SK-N-SH (cell line): ENCODE measurements around the gene GGA2. TPM values are rescaled to one million over a fixed set of nuclear protein-coding genes. Genes with fewer than 3 reads are reported as not detected.

Source experiments
- CTCF ChIA-PET: fragments of 300-600, 350-600 bp; formaldehyde crosslinking; extraction: SDS; loops from one replicate; lab custom pipeline; 2021; lab: Yijun Ruan, JAX
- POLR2A ChIA-PET: fragments of 350-600 bp; sonication (Branson Sonifier 250); formaldehyde crosslinking; extraction: SDS; loops from one replicate; lab custom pipeline; 2020; ENCODE audit warnings: antibody characterized with exemption, inconsistent platforms; lab: Yijun Ruan, JAX
- DNase-seq: peaks from one replicate; pipeline ENCODE4 v3.0.0; 2012
- H2AFZ ChIP-seq: fragments of 200-600 bp; sonication (generic); 2 replicates; pipeline ENCODE4 v1.8.1; 2016; ENCODE audit warnings: antibody characterized with exemption, mild to moderate bottlenecking, low read depth
- H3F3A ChIP-seq: fragments of 200-600 bp; sonication (generic); replicated peaks from 2 replicates; pipeline ENCODE3; 2016; ENCODE audit warnings: antibody characterized with exemption, mild to moderate bottlenecking; ENCODE audit not compliant: insufficient read depth
- H3K27ac ChIP-seq, 2 experiments: fragments of 200-500 bp in 1 of 2; fragments of 200-600 bp in 1 of 2; sonication (Bioruptor generic) in 1 of 2; sonication (generic), shearing (Covaris generic) in 1 of 2; 2 replicates each; pipeline versions ENCODE4 v1.5.1 to v1.6.1; 2014 to 2016; ENCODE audit warnings: low read depth in 2 of 2, inconsistent platforms in 1 of 2, low read length in 1 of 2, mild to moderate bottlenecking in 1 of 2, mixed read lengths in 1 of 2
- H3K27me3 ChIP-seq: fragments of 200-600 bp; sonication (generic), shearing (Covaris generic); 2 replicates; pipeline ENCODE4 v1.6.1; 2016; ENCODE audit warnings: mixed run types; ENCODE audit not compliant: insufficient read depth
- H3K36me3 ChIP-seq, 2 experiments: fragments of 200-500 bp in 1 of 2; fragments of 200-600 bp in 1 of 2; sonication (Bioruptor generic) in 1 of 2; sonication (generic) in 1 of 2; replicated peaks in 1 of 2; 2 replicates each; pipeline versions ENCODE3 to v1.5.1; 2014 to 2016; ENCODE audit warnings: low read length in 1 of 2, mild to moderate bottlenecking in 1 of 2; ENCODE audit not compliant: insufficient read depth in 2 of 2, control insufficient read depth in 1 of 2
- H3K4me1 ChIP-seq, 2 experiments: fragments of 200-500 bp in 1 of 2; fragments of 200-600 bp in 1 of 2; sonication (Bioruptor generic) in 1 of 2; sonication (generic), shearing (Covaris generic) in 1 of 2; 2 replicates each; pipeline versions ENCODE4 v1.5.1 to v1.6.1; 2014 to 2016; ENCODE audit warnings: low read depth in 1 of 2, low read length in 1 of 2, mixed run types in 1 of 2; ENCODE audit not compliant: insufficient read depth in 2 of 2, control insufficient read depth in 1 of 2
- H3K4me2 ChIP-seq: fragments of 200-600 bp; sonication (generic), shearing (Covaris generic); 2 replicates; pipeline ENCODE4 v1.6.1; 2017; ENCODE audit warnings: mixed run types
- H3K4me3 ChIP-seq, 2 experiments: fragments of 200-500 bp in 1 of 2; fragments of 200-600 bp in 1 of 2; sonication (Bioruptor generic) in 1 of 2; sonication (generic), shearing (Covaris generic) in 1 of 2; 2 replicates each; pipeline versions ENCODE4 v1.5.1 to v1.8.1; 2014 to 2016; ENCODE audit warnings: low read depth in 2 of 2, inconsistent platforms in 1 of 2, low read length in 1 of 2, mild to moderate bottlenecking in 1 of 2, mixed read lengths in 1 of 2, moderate library complexity in 1 of 2
- H3K79me2 ChIP-seq: fragments of 200-600 bp; sonication (generic); 2 replicates; pipeline ENCODE4 v1.8.1; 2017; ENCODE audit warnings: mild to moderate bottlenecking; ENCODE audit not compliant: insufficient read depth
- H3K9ac ChIP-seq: fragments of 200-600 bp; sonication (generic); 2 replicates; pipeline ENCODE4 v1.6.1; 2017; ENCODE audit warnings: mixed run types
- H3K9me2 ChIP-seq: fragments of 200-600 bp; sonication (generic); 2 replicates; pipeline ENCODE4 v1.6.1; 2017; ENCODE audit warnings: mixed run types
- H3K9me3 ChIP-seq: fragments of 200-600 bp; sonication (generic); 2 replicates; pipeline ENCODE4 v1.6.1; 2017; ENCODE audit warnings: mixed run types, mild to moderate bottlenecking, moderate library complexity
- H4K20me1 ChIP-seq: fragments of 200-600 bp; sonication (generic); 2 replicates; pipeline ENCODE4 v1.6.1; 2017; ENCODE audit warnings: mild to moderate bottlenecking, mixed run types; ENCODE audit not compliant: insufficient read depth
- CHD2 ChIP-seq: fragments of 150-350 bp; IDR thresholded peaks from 2 replicates; pipeline ENCODE4 v1.6.1; 2018; ENCODE audit warnings: low read length; ENCODE audit not compliant: partially characterized antibody
- ELF1 ChIP-seq: IDR thresholded peaks from 2 replicates; pipeline ENCODE4 v1.4.0; 2012
- EP300 ChIP-seq, 2 experiments: IDR thresholded peaks; 2 replicates each; pipeline versions ENCODE4 v1.4.0 to v1.6.1; 2012; ENCODE audit warnings: borderline replicate concordance in 1 of 2, low read depth in 1 of 2, low read length in 1 of 2
- JUND ChIP-seq: IDR thresholded peaks from 2 replicates; pipeline ENCODE4 v1.4.0; 2012
- MAX ChIP-seq: IDR thresholded peaks from 2 replicates; pipeline ENCODE4 v1.4.0; 2012; ENCODE audit warnings: low read depth
- NFIC ChIP-seq: IDR thresholded peaks from 2 replicates; pipeline ENCODE4 v1.4.0; 2012; ENCODE audit warnings: borderline replicate concordance
- NRF1 ChIP-seq: IDR thresholded peaks from 2 replicates; pipeline ENCODE4 v1.6.1; 2012; ENCODE audit warnings: low read depth, mild to moderate bottlenecking, low read length
- PBX3 ChIP-seq: IDR thresholded peaks from 2 replicates; pipeline ENCODE4; 2012
- RAD21 ChIP-seq: IDR thresholded peaks from 2 replicates; pipeline ENCODE4 v1.6.1; 2012; ENCODE audit warnings: mild to moderate bottlenecking, low read length
- RCOR1 ChIP-seq: fragments of 150-350 bp; IDR thresholded peaks from 2 replicates; pipeline ENCODE4 v1.6.1; 2017; ENCODE audit warnings: antibody characterized with exemption, low read length
- RXRA ChIP-seq: IDR thresholded peaks from 2 replicates; pipeline ENCODE4 v1.4.0; 2012; ENCODE audit warnings: low read depth, mild to moderate bottlenecking, borderline replicate concordance
- SIN3A ChIP-seq: IDR thresholded peaks from 2 replicates; pipeline ENCODE4 v1.6.1; 2012; ENCODE audit warnings: low read depth, mild to moderate bottlenecking, low read length, moderate library complexity, borderline replicate concordance
- USF1 ChIP-seq: IDR thresholded peaks from 2 replicates; pipeline ENCODE4 v1.4.0; 2012; ENCODE audit warnings: low read depth, borderline replicate concordance
- WGBS: methylation state at CpG from one replicate; pipeline ENCODE4 v1.1.6; 2017; ENCODE audit warnings: low lambda C conversion rate; 5-methylcytosine and 5-hydroxymethylcytosine counted together
- polyA plus RNA-seq, 3 experiments: library from polyadenylated mRNA; depleted of rRNA; stranded (reverse); fragments of >200 nt; gene quantifications; 2 replicates each; pipeline ENCODE4 v1.2.3, GENCODE V29; 2012

GGA2 gene
- polyA plus RNA-seq, 1 of the 3 experiments (the other 2 are of a cell fraction) = 23.4 TPM

GRCh38 chr16:23500212-23500861 lies 10.0 kb downstream of the GGA2 start:
- peaks cover 77% of the 10 kb centered on the region for H4K20me1 ChIP-seq
- no peak overlapping the region for H3K27ac ChIP-seq
- POLR2A ChIA-PET = no interaction called here
- H3K9ac ChIP-seq = no peak overlapping the region
- no peak for DNase-seq
- no peaks in the 10 kb centered on the region for H3K9me3 ChIP-seq
- H3K4me3 ChIP-seq = no peak overlapping the region
- H3F3A ChIP-seq = peaks cover 16% of the 10 kb centered on the region
- H3K36me3 ChIP-seq = peaks cover 1 to 9% of the 10 kb centered on the region in 2 experiments
- H3K79me2 ChIP-seq = peaks cover 92% of the 10 kb centered on the region
- no peak overlapping the region for H3K4me2 ChIP-seq
- TF ChIP-seq CHD2 (no peak), JUND (no peak), NRF1 (no peak)
- H3K27me3 ChIP-seq = no peaks in the 10 kb centered on the region
- 95% methylated on average over 9 of the region's 20 CpGs for WGBS
- CTCF ChIA-PET = interaction anchor here (0.9 kb wide), 2 partner anchors 9 to 65 kb away, joined by 3 to 4 read pairs; no protein-coding TSS in a partner anchor
- no peaks in the 10 kb centered on the region for H3K9me2 ChIP-seq
- no peak overlapping the region for H2AFZ ChIP-seq
- peaks cover 13 to 17% of the 10 kb centered on the region in 2 experiments; a peak in 3 of 4 replicates for H3K4me1 ChIP-seq

- peaks cover 5 to 14% of the 10 kb centered on the region in 2 experiments for H3K36me3 ChIP-seq
- DNase-seq = no peak
- H2AFZ ChIP-seq = no peak overlapping the region
- H3K27ac ChIP-seq = no peak overlapping the region
- 95% methylated on average over 5 of the region's 7 CpGs for WGBS
- H3K9me2 ChIP-seq = no peaks in the 10 kb centered on the region
- no peak overlapping the region for H3K4me2 ChIP-seq
- ChIA-PET CTCF (interaction anchor here (0.9 kb wide), 1 partner anchor 9 kb away, joined by 4 read pairs; no protein-coding TSS in a partner anchor), POLR2A (no interaction called here)
- no peak for TF ChIP-seq RCOR1
- no peak for TF ChIP-seq PBX3
- TF ChIP-seq SIN3A = no peak
- TF ChIP-seq MAX = no peak
- TF ChIP-seq EP300 (IDR thresholded peaks at IDR 0.05; ENCODE audit: borderline replicate concordance in 1 of 2, low read depth in 1 of 2, low read length in 1 of 2) = no peak
- no peak for TF ChIP-seq NFIC
- no peak for TF ChIP-seq ELF1
- H4K20me1 ChIP-seq = peaks cover 74% of the 10 kb centered on the region
- H3K4me1 ChIP-seq = peaks cover 10 to 12% of the 10 kb centered on the region in 2 experiments; a peak in 3 of 4 replicates
- H3K79me2 ChIP-seq = peaks cover 86% of the 10 kb centered on the region
- no peaks in the 10 kb centered on the region for H3K27me3 ChIP-seq
- no peaks in the 10 kb centered on the region for H3K9me3 ChIP-seq
- no peak overlapping the region for H3K9ac ChIP-seq
- no peak overlapping the region for H3K4me3 ChIP-seq
- peaks cover 11% of the 10 kb centered on the region for H3F3A ChIP-seq
These were observed 10.5 kb downstream of the GGA2 start for GRCh38 chr16:23499801-23500200.

GRCh38 chr16:23498863-23499262 lies 11.4 kb downstream of the GGA2 start:
- Histone ChIP-seq H3K4me1 (peaks cover 3 to 5% of the 10 kb centered on the region in 2 experiments; a peak in 3 of 4 replicates), H3K27ac (no peak overlapping the region), H3K36me3 (peaks cover 9 to 17% of the 10 kb centered on the region in 2 experiments), H3K9ac (no peak overlapping the region), H2AFZ (no peak overlapping the region), H3K27me3 (no peaks in the 10 kb centered on the region), H3K4me2 (no peak overlapping the region), H3K9me3 (no peaks in the 10 kb centered on the region), H3K9me2 (no peaks in the 10 kb centered on the region), H4K20me1 (peaks cover 64% of the 10 kb centered on the region), H3K79me2 (peaks cover 77% of the 10 kb centered on the region), H3F3A (peaks cover 5% of the 10 kb centered on the region), H3K4me3 (no peak overlapping the region)
- WGBS = 95% methylated on average over 11 of the region's 11 CpGs
- ChIA-PET CTCF (no interaction called here), POLR2A (no interaction called here)
- TF ChIP-seq USF1 (no peak), RXRA (no peak), RAD21 (no peak), NFIC (no peak), PBX3 (no peak)
- DNase-seq = no peak
